HG02759 (cell line): ENCODE measurements around the gene RGS16.
A peak's percentile ranks its signal among the peaks of the same experiment; 100 is the strongest.

Experiments used
- ATAC-seq: cut with Tn5 transposase; IDR thresholded peaks from one replicate; pipeline ENCODE4 v1.9.1; 2021; ENCODE audit warnings: mild to moderate bottlenecking, moderate library complexity; ENCODE audit not compliant: unreplicated experiment

RGS16 gene

DNA sequence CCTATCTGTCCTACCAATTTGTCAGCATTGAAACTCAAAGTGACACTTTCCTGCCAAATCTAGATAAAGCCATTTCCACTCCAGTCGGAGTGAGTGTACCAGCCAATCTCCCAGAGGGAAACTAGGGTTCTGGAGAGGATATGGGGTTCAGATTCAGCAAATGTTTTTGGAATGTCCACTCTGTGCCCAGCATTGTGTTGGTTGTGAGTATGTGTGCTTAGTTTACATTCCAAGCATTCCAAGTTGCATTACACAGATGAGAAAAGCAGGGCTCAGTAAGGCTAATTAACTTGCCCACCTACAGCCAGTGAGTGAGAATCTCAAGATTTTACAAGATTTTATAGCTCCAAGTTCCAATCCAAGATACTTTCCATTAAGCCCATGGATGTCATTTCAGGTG, 26.4 kb upstream of the RGS16 start:
- ATAC-seq: no peak

DNA sequence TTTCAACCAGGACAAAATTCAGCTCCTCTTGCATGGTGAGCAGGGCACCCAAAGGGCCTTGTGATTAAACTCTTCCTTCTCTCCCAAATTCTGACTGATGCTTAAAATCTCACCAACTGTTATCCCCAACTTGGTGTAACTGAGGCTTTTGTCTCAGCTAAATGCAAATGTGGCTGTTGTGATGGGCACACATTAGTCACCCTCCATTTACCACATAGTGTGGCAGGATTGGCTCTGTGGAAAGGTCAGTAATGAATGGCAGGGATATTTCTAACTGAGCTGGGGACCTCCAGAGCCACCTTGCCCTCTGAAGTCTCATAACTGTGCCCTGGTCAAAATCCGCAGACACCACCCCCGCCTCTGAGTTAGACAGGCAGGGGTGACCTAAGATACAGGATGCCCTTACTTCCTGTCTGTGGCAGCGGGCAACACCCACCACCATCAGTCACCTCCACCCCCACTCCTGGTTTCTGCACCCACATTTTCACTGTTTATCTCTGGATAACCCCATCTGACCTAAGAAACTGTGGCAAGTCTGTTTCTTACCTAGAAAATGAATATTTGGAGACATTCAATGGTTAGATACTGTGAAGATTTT, 25.4 kb upstream of the RGS16 start:
- peak; percentile 77 for ATAC-seq

DNA sequence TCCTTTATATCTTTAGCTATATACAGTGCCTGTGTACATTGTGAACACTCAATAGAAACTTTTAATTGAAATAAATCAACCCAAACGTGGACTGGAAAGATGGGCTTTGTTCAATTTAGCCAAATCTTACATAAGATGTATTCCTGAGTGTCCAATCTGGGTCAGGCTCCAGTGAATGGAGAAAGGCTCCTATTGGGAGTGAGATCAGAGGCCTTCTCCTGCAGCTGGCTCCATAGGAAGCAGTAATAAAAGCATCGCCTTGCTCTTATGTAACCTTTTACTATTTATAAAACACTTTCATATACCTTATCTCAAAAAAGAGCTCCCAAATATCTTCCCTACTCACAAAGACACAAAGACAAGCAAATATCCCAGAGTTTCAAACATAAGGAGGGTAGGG, 24.9 kb upstream of the RGS16 start:
- ATAC-seq: no peak

DNA sequence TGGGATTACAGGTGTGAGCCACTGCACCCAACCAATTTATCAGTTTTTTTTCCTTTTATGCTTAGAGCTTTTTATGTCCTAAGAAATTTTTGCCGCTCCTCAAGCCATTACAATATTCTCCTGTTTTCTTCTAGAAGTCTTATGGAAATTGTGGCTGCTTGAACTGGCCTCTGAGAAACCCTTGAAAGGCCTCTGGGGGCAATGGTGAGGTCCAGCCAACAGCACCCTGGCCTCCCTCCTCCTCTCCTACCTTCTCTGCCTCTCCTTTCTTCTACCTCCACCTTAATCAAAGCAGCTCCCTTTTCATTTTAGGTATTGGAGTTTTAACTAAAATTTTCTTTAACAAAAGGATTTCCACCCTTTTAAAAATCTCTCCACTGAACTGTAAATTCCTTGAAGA, 24.5 kb upstream of the RGS16 start:
- ATAC-seq: no peak

DNA sequence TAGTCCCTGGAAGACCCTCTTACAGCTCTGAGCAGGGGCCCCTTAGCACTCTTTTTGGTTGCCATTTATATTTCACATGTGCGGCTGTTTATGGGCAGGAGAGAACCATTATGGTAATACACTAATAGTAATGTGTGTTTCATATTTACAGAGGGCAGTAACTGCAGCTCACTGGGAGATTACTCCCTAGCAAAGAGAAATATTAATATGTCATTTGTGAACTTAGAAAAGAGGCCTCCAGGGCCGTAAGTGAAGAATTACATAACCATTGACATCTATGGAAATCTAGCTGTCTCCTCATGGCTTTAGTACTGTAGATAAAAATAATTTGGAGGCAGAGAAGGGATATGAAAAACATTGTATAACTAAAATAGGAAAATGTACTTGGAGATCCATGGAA, 23.4 kb upstream of the RGS16 start:
- ATAC-seq: no peak

DNA sequence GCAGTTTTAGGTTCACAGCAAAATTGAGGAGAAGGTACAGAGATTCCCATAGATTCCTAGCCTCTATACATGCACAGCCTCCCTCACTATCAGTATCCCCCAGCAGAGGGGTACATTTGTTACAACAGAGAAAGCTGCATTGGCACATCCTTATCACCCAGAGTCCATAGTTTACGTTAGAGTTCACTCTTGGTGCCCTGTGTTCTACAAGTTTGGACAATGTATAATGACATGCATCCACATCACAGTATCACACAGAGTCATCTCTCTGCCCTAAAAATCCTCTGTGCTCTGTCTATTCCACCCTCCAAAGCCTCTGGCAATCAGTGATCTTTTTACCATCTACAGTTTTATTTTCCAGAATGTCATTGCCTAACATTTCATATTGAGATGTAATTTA, 22.3 kb upstream of the RGS16 start:
- no peak for ATAC-seq

DNA sequence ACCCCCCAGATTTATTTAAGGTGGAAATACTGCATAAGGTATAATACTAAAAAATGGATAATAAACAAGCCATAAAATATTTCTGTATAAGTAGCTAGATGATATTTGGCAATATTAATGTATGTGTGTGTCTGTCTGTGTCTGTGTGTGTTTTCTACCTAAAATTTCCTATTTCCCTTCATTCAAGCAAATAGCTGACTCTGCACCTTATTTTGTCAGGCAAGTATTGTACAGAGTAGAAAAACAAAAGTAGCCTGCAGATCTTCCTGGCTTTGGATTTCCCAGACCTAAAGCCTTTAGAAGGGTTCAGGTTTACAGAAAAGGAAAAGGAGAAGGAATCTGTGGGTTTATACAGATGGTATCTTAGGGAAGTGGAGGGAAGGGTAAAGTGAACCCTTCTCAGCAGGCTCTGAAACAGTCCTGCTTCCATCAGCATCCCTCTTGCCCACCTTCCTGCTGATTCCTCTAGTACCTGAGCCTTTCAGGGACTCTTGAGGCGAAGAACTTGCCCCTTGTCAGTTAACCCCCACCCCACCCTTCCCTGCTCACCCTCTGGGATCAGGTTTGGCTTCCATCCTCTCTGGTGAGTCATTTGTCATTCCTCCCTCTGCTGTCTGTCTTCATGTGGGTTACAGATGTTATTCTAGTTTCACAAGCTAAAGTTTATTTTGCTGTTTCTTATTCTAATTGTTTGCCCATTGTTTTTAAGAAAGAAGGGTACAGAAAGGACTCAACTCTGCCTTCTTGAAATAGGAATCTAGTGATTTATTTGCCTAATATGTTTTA, 21.7 kb upstream of the RGS16 start:
- ATAC-seq: no peak

DNA sequence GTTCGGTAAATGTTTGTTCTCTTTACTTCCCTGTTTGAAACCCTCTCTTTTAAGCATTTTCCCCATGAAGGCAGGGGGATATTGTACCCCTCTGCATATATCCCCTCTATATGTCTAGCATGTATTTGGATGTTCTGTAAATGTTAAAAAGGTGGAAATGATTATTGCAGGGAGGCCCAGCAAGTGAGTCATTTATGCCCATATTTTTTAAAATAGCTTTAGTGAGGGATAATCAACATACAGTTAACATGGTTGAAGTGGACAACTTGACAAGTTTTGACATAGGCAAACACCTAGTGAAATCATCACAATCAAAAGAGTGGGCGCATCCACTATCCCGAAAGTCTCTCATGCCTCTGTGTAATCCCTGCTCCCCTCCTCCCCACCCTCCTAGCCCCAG, 20.8 kb upstream of the RGS16 start:
- ATAC-seq: no peak

DNA sequence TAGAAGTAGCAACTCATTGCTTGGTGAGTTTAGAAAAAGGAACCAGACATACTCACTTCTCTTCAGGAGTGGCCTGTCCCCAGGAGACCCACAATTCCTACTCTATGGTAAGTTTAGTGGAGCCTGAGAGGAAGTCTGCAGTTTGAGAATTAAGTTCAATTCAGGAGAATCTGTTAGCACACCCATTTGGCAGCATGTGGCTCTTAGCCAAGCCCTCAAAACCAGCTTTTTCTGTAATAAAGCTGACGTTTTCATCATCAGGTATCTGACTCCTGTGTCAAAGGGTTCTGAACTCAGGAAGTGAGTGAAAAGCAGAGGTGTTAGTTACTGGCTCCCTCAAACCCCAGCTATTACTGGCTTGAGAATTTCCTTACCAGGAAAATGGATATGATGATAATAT, 20.4 kb upstream of the RGS16 start:
- no peak for ATAC-seq

DNA sequence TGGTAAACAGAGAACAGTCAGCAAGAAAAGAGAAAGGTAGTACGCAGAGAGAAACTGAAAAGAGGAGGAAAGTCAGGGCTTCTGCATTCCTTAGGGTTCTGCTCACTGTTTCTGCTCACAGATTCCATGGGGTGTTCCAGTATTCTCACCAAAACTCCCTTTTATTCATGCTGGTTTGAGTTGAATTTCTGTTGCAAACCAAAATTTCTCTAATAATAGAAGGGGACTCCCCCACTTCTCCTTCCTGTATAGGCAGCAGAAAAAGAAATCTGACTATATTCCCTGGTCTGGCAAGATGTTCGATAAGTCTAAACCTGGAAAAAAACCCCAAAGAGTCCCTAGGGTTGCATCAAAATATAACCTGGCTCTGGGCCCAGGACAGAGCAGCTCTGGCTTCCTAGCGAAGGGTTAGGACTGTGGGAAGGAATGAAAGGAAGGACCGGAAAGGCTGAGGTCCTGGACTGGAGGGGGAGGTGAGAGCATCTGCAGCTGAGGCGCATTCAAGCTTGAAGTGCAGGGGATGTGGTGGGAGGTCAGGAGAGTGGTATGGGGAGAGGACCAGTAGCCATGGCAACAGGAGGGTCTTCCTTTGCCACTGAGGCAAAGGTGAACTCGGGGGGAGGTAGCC, 18.8 kb upstream of the RGS16 start:
- ATAC-seq: peak; percentile 74

DNA sequence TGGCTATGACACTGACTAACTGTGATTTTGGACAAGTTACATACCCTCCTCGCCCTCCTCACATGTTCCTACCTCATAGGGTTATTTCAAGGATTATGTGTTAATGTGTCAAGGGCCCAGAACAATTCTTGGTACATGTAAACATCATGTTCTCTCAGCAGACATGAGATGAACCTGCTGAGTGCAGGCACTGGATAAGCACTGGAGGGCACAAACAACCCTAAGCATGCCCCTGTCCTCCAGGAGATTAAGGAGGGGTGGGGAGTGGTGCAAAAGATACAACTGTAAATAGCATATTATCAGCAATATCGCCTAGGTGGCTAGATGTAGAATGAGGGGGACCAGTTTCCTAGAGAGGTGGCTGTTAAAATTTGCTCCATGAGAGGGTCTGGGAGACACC, 17.7 kb upstream of the RGS16 start:
- ATAC-seq: no peak

DNA sequence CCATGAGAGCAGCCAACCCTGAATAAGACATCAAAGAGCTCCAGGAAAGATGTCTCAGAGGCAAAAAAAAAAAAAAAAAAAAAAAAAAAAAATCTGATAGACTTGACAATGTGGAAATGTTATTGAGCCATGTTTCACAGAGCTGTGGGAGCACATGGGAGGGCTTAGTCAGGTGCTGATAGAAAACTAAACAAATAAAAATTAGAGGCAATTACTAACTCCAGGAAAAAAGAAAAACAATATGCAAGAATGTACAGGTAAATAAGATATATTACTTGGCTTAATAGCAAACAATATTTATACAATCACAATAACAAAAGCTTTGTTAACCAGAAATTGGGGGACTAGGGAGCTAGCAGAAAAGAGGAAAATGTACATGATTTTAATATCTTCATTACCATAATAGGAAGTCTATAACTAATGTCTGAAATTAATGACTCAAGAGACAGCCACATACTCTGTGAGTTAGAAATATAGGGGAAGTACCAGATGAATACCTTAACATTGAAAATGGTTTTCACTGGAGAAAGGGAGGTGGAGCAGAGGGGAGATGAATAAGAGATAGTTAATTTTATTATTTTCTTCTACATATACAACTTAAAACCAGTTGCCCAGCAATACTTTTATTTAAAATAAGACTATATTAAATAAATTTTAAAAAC, 16.9 kb upstream of the RGS16 start:
- no peak for ATAC-seq

DNA sequence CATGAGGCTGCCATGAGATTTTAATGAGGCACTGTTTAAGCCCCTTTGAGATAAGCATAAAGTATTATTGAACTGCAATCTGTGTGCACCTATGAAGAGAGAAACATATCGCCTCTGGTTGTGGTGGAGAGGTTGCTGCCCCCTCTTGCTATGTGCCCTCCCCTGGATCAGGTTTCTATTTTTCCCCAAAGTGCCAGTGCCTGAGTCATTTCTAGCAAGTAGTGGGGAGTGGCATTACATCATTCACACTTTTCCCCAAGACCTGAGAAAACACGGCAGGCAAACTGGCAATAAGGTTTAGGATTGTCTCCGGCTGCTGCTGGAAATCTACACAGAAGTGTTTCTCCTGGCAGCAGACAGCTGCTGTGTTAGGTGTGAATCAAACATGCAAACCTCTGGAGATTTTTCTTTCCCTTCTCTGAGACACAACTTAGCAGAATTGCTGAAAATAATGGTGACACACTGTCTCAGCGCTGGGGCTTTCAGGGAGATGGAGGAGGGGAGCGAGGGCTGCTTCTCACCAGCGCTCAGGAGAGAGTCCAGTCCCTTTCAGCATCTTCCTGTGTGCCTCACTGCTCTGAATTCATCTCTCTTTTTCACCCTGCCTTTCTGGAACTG, 13.7 kb upstream of the RGS16 start:
- no peak for ATAC-seq

DNA sequence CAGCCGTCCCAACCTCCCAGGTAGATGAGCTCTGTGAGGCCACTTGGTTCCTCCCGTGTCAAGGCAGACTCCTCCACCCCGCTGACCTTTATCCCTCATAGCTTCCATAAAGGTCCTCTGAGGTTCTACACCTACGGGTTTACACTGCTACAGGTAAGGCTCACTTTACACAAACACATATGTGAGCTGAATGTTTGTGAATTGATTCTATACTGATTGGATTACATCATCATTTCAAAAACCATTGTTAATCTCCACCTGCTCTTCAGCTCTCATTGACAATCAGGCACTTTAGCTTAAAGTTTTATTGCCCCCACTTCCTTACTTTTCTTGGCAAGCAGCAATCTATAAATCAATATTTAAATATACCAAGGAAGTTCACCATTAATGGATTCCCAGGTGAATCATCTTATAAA, 12.8 kb upstream of the RGS16 start:
- ATAC-seq: no peak

DNA sequence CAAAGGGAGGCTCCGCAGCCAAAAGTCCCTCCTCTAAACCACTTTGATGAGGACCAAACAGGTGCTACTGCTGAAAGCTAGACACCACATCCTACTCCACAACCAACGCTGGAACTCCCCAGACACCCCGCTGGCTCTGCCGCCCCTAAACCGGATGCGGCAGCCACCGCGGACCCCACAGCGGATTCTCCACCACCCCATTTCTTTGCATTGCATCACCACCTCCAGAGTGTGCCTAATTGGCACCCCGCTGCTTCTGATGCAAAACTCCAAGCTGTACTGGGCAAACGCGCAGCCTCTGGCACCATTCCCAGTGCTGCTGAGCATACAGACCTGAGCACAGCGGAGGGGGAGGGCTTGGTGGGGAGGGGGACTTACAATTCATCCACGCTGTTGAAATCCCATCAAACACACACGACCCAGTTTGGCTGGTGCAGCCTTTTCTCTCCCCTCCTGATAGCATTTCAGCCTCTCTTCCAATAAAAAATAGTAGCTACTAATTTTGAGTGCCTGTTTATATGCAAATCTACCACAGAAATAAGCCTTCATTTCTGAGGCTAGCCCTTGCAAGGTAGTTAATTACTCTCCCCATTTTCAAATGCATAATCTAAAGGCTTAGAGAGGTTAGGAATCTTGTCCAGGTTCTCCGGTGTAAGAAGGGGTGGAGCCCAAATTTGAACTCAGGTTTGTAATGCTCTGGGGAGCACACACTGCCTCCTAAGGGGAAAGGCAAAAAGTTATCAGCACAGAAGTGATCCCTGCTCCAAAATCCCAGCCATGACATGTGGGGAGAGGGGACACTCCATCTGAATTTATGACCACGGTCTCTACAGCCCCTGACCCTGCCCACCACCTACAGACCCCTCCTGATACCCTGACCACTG, 12.2 kb upstream of the RGS16 start:
- peak; percentile 74 for ATAC-seq

DNA sequence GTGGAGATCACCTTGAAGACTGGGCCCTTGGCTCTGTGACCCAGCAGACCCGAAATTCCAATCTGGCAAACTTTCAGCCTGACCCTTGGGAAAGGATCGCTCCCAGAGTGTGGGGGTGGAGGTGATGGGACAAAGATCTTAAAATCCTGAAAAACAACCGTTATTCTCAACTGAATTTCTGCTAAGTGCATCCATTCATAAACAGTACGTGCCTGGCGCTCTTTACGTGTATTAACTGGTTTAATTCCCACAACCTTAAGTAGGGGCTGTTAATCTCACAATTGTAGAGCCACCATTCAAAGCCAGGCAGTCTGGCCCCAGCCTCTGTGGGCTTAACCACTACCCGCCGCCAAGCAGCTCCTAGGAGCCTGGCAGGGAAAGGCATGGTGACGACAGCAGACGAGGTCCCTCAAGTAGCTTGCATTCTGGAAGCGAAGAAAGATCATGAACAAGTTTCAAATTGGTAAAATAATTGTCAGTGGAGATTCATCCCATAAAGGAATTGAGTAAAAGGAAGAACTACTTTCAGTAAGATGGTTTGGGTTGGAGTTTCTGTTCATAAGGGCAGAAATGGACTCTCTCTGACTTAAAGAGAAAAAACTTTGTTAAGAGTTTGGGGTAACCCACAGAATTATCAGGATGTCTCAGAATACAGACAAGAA, 11.4 kb upstream of the RGS16 start:
- ATAC-seq: peak; percentile 29

DNA sequence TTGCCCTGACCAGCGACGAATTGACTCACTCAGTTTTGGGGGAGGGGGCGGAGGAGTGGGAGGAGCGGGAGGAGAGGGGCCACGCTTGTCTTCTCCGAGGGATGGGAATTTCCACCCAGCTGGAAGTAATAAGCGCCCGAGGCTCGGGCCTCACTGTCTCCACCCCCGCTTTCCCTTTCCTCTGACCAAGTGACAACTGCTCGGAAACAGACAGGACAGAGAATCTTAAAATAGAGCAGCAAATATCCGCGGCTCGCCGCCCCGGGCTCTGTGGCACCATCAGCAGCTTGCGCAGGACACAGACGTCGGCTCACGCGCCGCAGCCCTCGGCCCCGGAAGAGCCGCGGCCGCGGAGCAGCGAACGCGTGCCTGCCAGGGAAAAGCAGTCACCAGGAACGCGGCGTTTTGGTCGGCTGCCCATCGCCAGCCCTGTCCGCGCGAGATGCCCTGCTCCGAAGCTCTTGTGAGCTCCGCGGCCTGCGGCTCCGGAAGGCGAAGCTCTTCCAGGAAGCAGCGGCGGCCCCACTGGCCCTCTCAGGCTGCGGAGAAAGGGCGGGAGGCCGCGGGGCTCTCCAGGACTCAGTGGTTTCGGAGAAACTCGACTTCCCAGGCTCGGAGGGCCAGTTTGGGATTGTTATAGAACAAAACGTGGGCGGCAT, 10.7 kb upstream of the RGS16 start:
- peak; percentile 41 for ATAC-seq

DNA sequence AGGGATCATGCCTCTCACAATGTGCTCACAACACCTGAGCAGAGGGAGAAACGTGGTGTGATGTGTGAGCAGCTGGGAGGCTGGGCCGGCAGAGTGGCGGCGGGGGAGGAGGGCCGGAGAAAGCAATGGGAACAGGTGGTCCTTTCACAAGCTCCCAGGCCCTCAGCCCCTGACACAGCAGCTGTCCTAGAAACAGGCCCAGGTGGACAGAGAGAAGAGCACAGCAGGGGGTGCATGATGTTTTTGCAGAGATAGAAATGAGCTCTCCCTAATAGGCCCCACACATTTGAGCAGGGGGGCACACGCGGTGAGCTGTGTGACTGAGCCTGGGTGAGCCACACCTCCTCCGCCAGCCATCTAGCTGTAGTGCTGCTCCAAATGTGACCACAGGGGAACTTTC, 7.6 kb upstream of the RGS16 start:
- no peak for ATAC-seq

DNA sequence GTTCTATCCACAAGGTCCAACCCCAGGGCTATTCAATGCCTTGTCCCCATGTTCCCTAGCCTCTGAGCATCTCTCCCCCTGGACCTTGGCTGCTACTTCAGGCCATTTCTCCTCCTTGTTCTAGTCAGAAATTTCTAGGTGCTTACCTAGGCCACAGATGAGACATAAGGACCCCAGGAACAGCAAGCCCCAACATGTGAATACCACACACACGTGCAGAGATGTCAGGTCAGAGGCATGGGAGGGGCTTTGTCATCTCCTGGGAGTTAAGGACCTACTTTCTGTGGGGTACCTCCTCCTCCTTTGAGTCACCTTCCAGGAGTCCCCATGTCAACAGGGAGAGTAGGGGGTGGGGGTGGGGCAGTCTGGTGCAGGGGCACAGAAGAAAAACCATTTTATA, 7.1 kb upstream of the RGS16 start:
- ATAC-seq: no peak
